K562 (cell line): ENCODE measurements around the gene STAB2. TPM values are rescaled to one million over a fixed set of nuclear protein-coding genes. Genes with fewer than 3 reads are reported as not detected.

Experiments
- ATAC-seq: fragments of 200-7000 bp; cut with Tn5 transposase; 3 replicates; pipeline ENCODE4 v1.9.1; 2020; ENCODE audit warnings: moderate library complexity
- BruUV-seq: library from RNA; stranded (reverse); fragments of 400-500 nt; replicated peaks from 2 replicates; lab custom pipeline; 2021; lab: Mats Ljungman, UMichigan
- CTCF ChIA-PET: fragments of 300-600 bp; formaldehyde crosslinking; extraction: SDS; loops from one replicate; lab custom pipeline; 2021; ENCODE audit warnings: low intra/inter-chr PET ratio; lab: Yijun Ruan, JAX
- POLR2A ChIA-PET: fragments of 300-600, 350-650 bp; sonication (Branson Sonifier 250); formaldehyde crosslinking; extraction: SDS; loops from one replicate; lab custom pipeline; 2021; ENCODE audit warnings: antibody characterized with exemption, inconsistent platforms; lab: Yijun Ruan, JAX
- DNase-seq, 4 experiments: peaks; one replicate each; pipeline versions ENCODE4 v3.0.0 to v3.0.0-alpha.2; 2011 to 2018; ENCODE audit warnings: low spot score in 3 of 4, mixed read lengths in 3 of 4; ENCODE audit errors: extremely low read depth in 1 of 4
- FAIRE-seq: peaks from 2 replicates; lab custom pipeline; 2011; peaks lifted over from hg19 to GRCh38; lab: Jason Lieb, UNC
- H2AFZ ChIP-seq: 2 replicates; pipeline ENCODE4 v1.6.0; 2011; ENCODE audit warnings: low read depth, low read length, control low read depth, inconsistent platforms
- H3K27ac ChIP-seq: fragments of 200-600 bp; 3 replicates; pipeline ENCODE4 v1.8.0; 2011; ENCODE audit warnings: low read depth, mild to moderate bottlenecking, control low read depth, inconsistent platforms, low read length, moderate library complexity, mixed read lengths; ENCODE audit errors: extremely low read depth
- H3K27me3 ChIP-seq, 2 experiments: fragments of 300-600 bp in 1 of 2; 2 replicates in 1 of 2; 3 replicates in 1 of 2; pipeline versions ENCODE4 v1.6.0 to v1.8.0; 2011; ENCODE audit warnings: inconsistent platforms in 2 of 2, low read length in 2 of 2, mild to moderate bottlenecking in 1 of 2, mixed read lengths in 1 of 2, moderate library complexity in 1 of 2; ENCODE audit not compliant: control insufficient read depth in 2 of 2, insufficient read depth in 2 of 2
- H3K36me3 ChIP-seq: fragments of 300-600 bp; 3 replicates; pipeline ENCODE4 v1.8.0; 2011; ENCODE audit warnings: mild to moderate bottlenecking, low read length, inconsistent platforms; ENCODE audit not compliant: control insufficient read depth, insufficient read depth
- H3K4me1 ChIP-seq, 2 experiments: fragments of 200-600 bp in 1 of 2; replicated peaks in 1 of 2; 2 replicates in 1 of 2; 3 replicates in 1 of 2; pipeline versions ENCODE4 v1.5.1 to v1.8.0; 2011; ENCODE audit warnings: inconsistent platforms in 2 of 2, low read length in 2 of 2, mild to moderate bottlenecking in 1 of 2, mixed read lengths in 1 of 2, moderate library complexity in 1 of 2; ENCODE audit not compliant: control insufficient read depth in 2 of 2, insufficient read depth in 2 of 2
- H3K4me2 ChIP-seq: 2 replicates; pipeline ENCODE4 v1.6.1; 2011; ENCODE audit warnings: low read length, control low read depth, inconsistent platforms, mixed read lengths; ENCODE audit not compliant: insufficient read depth
- H3K4me3 ChIP-seq: fragments of 200-600 bp; sonication (generic), shearing (Covaris generic); 2 replicates; pipeline ENCODE4 v1.5.1; 2016; ENCODE audit warnings: control low read depth, inconsistent platforms
- H3K79me2 ChIP-seq: fragments of 200-600 bp; 3 replicates; pipeline ENCODE4 v1.8.0; 2011; ENCODE audit warnings: low read length, inconsistent platforms; ENCODE audit not compliant: control insufficient read depth, insufficient read depth
- H3K9ac ChIP-seq, 2 experiments: 2 replicates each; pipeline versions ENCODE4 v1.6.0 to v1.6.1; 2011; ENCODE audit warnings: low read depth in 2 of 2, low read length in 2 of 2, control low read depth in 1 of 2, inconsistent platforms in 1 of 2, mild to moderate bottlenecking in 1 of 2, mixed read lengths in 1 of 2; ENCODE audit not compliant: insufficient read depth in 1 of 2
- H3K9me1 ChIP-seq: one replicate; pipeline ENCODE4 v1.6.0; 2011; ENCODE audit warnings: inconsistent platforms, mild to moderate bottlenecking, low read length, moderate library complexity; ENCODE audit not compliant: control insufficient read depth, insufficient read depth
- H3K9me3 ChIP-seq: replicated peaks from 2 replicates; pipeline ENCODE4 v1.5.1; 2011; ENCODE audit warnings: low read depth, low read length, inconsistent platforms; ENCODE audit not compliant: control insufficient read depth, insufficient read depth
- H4K20me1 ChIP-seq: replicated peaks from 2 replicates; pipeline ENCODE4 v1.6.1; 2011; ENCODE audit warnings: low read length, inconsistent platforms, mixed read lengths; ENCODE audit not compliant: control insufficient read depth, insufficient read depth
- ESRRA ChIP-seq: fragments of 450-650 bp; IDR thresholded peaks from 2 replicates; pipeline ENCODE4 v1.6.1; 2014; ENCODE audit warnings: low read depth, mild to moderate bottlenecking, moderate library complexity, borderline replicate concordance
- ETV1 ChIP-seq: fragments of 450-650 bp; conservative IDR thresholded peaks from 2 replicates; pipeline ENCODE4 v1.6.1; 2016; ENCODE audit warnings: missing genetic modification characterization, control low read depth, low read depth, missing compliant biosample characterization
- RAD21 ChIP-seq, 2 experiments: fragments of 250-450 bp in 1 of 2; fragments of 450-650 bp in 1 of 2; sonication (Bioruptor Pico) in 1 of 2; formaldehyde crosslinking in 1 of 2; IDR thresholded peaks in 1 of 2; conservative IDR thresholded peaks in 1 of 2; 2 replicates each; pipeline versions ENCODE4 v1.4.0 to v1.8.0; 2020 to 2022; ENCODE audit warnings: mild to moderate bottlenecking in 2 of 2, moderate library complexity in 1 of 2
- RBM34 ChIP-seq: fragments of 200-400 bp; formaldehyde crosslinking; IDR thresholded peaks from 2 replicates; pipeline ENCODE4 v1.6.1; 2018; ENCODE audit warnings: low read length, borderline replicate concordance; ENCODE audit not compliant: insufficient read depth
- SAP30 ChIP-seq: fragments of 200-600 bp; sonication (generic); IDR thresholded peaks from 2 replicates; pipeline ENCODE4 v1.6.1; 2012; ENCODE audit warnings: borderline replicate concordance, low read depth, mild to moderate bottlenecking, moderate library complexity, low read length, control low read depth, inconsistent platforms; ENCODE audit not compliant: insufficient read depth, poor library complexity, severe bottlenecking
- SMC3 ChIP-seq: conservative IDR thresholded peaks from 2 replicates; pipeline ENCODE4 v1.6.1; 2011; ENCODE audit warnings: low read depth, low read length, improper control_type of control experiment; ENCODE audit not compliant: insufficient read depth
- SUPT5H ChIP-seq: fragments of 450-650 bp; IDR thresholded peaks from 2 replicates; pipeline ENCODE4 v1.6.1; 2016
- ZNF124 ChIP-seq: sonication (generic); formaldehyde crosslinking; IDR thresholded peaks from 2 replicates; pipeline ENCODE4 v1.8.1; 2022; ENCODE audit warnings: missing genetic modification reagents
- ZNF212 ChIP-seq: fragments of 450-650 bp; formaldehyde crosslinking; IDR thresholded peaks from 2 replicates; pipeline ENCODE4 v1.4.0; 2020; ENCODE audit warnings: mild to moderate bottlenecking
- ZNF263 ChIP-seq: sonication (generic); formaldehyde crosslinking; IDR thresholded peaks from 2 replicates; pipeline ENCODE4 v1.8.0; 2022; ENCODE audit warnings: mild to moderate bottlenecking, missing genetic modification reagents, borderline replicate concordance
- ZNF436 ChIP-seq: fragments of 250-450, 450-650 bp; sonication (Bioruptor Pico); formaldehyde crosslinking; IDR thresholded peaks from 2 replicates; pipeline ENCODE4 v1.7.0; 2020; ENCODE audit warnings: mild to moderate bottlenecking
- ZNF586 ChIP-seq: fragments of 450-650 bp; formaldehyde crosslinking; conservative IDR thresholded peaks from 2 replicates; pipeline ENCODE4 v1.4.0; 2020; ENCODE audit warnings: mild to moderate bottlenecking, moderate library complexity
- ZNF77 ChIP-seq: fragments of 250-450 bp; sonication (Bioruptor Pico); IDR thresholded peaks from 2 replicates; pipeline ENCODE4 v1.5.0; 2020
- ZNF780A ChIP-seq: fragments of 250-450 bp; sonication (Bioruptor Pico); IDR thresholded peaks from 2 replicates; pipeline ENCODE4 v1.5.0; 2021; ENCODE audit warnings: mild to moderate bottlenecking
- ZSCAN32 ChIP-seq: fragments of 450-650 bp; formaldehyde crosslinking; IDR thresholded peaks from 2 replicates; pipeline ENCODE4 v1.4.0; 2020; ENCODE audit warnings: mild to moderate bottlenecking, moderate library complexity
- WGBS: fragments of 100-300 bp; shearing (Covaris generic); methylation state at CpG from one replicate; pipeline ENCODE4 v1.1.6; 2016; ENCODE audit warnings: low coverage, mixed read lengths; ENCODE audit not compliant: insufficient coverage; ENCODE audit errors: missing lambda C conversion rate; 5-methylcytosine and 5-hydroxymethylcytosine counted together
- in situ Hi-C: fragments of 300-500 bp; cut with MboI; formaldehyde crosslinking; loops from 4 replicates; pipeline ENCODE4 v1.15.0; 2018; ENCODE audit warnings: inconsistent platforms, mixed read lengths
- intact Hi-C: fragments of 100-400 bp; cut with micrococcal nuclease; formaldehyde crosslinking; loops from 2 replicates; pipeline ENCODE4 v1.14.2; 2022
- polyA plus RNA-seq, 8 experiments: library from polyadenylated mRNA; depleted of rRNA in 4 of 8; stranded (reverse) in 5 of 8; unstranded in 3 of 8; fragments of >200 nt; fragmentation: Nextera tagmentation in 2 of 8; fragmentation: Illumina TruSeq in 1 of 8; extraction: Ambion mirVana in 2 of 8; extraction: Trizol in 1 of 8; gene quantifications; 2 replicates each; pipeline versions ENCODE4 v1.2.1 to v1.2.3, GENCODE V29; 2011 to 2014; ENCODE audit warnings: inconsistent platforms in 1 of 8, missing spikeins in 1 of 8
- total RNA-seq, 7 experiments: library from RNA; depleted of rRNA in 6 of 7; stranded (reverse); fragments of >200 nt in 6 of 7; fragmentation: Illumina TruSeq in 2 of 7; extraction: Trizol in 2 of 7; gene quantifications; 2 replicates each; pipeline versions ENCODE4 v1.2.1 to v1.2.3, GENCODE V29; 2011 to 2021; ENCODE audit warnings: low replicate concordance in 1 of 7
- TF ChIP-seq, protein P1 (sequence below): fragments of 250-450 bp; sonication (Bioruptor Pico); IDR thresholded peaks from 2 replicates; pipeline ENCODE4 v1.4.0; 2020; ENCODE audit warnings: mild to moderate bottlenecking, moderate library complexity

The STAB2 gene
- total and polyA plus RNA-seq, 9 of the 15 experiments (the other 6 are each of a cell fraction or from before 2014, with no cell fraction given), result 0.10 TPM; not detected in 8

DNA sequence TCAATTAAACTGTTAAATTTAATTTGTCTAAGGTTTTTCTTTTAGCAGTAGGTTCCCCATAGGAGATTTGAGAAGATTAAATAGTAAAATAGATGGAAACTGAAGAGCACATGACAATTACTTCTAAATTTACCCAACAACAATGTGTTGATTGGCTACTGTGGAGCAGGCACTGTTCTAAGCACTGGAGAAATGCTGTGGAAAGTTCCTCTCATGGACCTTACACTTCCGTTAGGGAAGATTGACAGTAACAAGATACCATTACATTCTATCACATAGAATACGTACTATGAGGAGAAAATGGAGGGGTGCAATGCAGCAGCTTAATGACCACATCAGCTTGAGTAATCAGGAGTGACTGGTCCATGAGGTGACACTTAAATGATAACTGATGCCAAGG, 8.1 kb upstream of the STAB2 start:
- FAIRE-seq, result no peak
- no peak overlapping the region for H3K27ac ChIP-seq
- no peaks in the 10 kb centered on the region; a peak in 2 of 5 replicates for H3K4me1 ChIP-seq
- H3K9me3 ChIP-seq, result no peaks in the 10 kb centered on the region
- 0% methylated on average over 2 of the region's 2 CpGs for WGBS
- no peak overlapping the region for H2AFZ ChIP-seq
- in situ Hi-C loops (no loop called here), intact Hi-C loops (no loop called here)
- H3K4me2 ChIP-seq, result no peak overlapping the region
- peaks cover 0 to 3% of the 10 kb centered on the region in 2 experiments; a peak in 1 of 5 replicates for H3K27me3 ChIP-seq
- no peak for ATAC-seq
- CTCF ChIA-PET, result no interaction called here
- no peak overlapping the region for H3K4me3 ChIP-seq
- no peaks in the 10 kb centered on the region for H3K36me3 ChIP-seq
- TF ChIP-seq ZSCAN32 (no peak), ZNF780A (no peak), ZNF124 (CRISPR knock-in tag) (no peak), ZNF212 (CRISPR knock-in tag) (no peak), RAD21 (CRISPR knock-in tag; conservative IDR thresholded peaks at IDR 0.05 in 1 of 2, IDR thresholded peaks at IDR 0.05 in 1 of 2) (no peak), ZNF263 (no peak)
- no peak overlapping the region for H3K9ac ChIP-seq
- BruUV-seq, result no TSS peak
- no peaks in the 10 kb centered on the region for H4K20me1 ChIP-seq
- DNase-seq, result no peak
- no peaks in the 10 kb centered on the region for H3K79me2 ChIP-seq
- POLR2A ChIA-PET, result no interaction called here
- no peaks in the 10 kb centered on the region for H3K9me1 ChIP-seq

DNA sequence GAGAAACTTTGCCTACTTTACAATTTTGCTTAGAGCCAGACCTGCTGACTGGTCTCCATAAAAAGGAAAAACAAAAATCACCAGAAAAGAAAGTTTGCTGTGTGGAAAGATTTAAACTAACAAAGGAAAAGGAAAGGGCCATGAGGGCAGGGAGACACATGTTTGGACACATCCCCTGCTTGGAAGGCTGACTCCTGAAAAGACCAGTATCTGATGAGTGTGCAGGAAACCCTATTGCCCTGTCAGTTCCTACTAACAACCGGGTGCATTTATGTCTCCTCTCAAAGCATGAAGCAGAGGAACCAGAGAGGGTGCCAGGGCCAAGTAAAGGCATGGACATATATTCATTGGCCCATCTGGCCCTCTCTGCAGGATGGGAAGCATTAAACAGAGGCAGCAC, 7.0 kb upstream of the STAB2 start:
- in situ Hi-C loops, result no loop called here
- Histone ChIP-seq H3K4me1 (no peaks in the 10 kb centered on the region; a peak in 2 of 5 replicates), H3K36me3 (no peaks in the 10 kb centered on the region), H2AFZ (no peak overlapping the region), H3K4me2 (no peak overlapping the region), H3K79me2 (no peaks in the 10 kb centered on the region), H3K9me3 (no peaks in the 10 kb centered on the region), H3K9me1 (no peaks in the 10 kb centered on the region), H4K20me1 (no peaks in the 10 kb centered on the region), H3K4me3 (no peak overlapping the region), H3K27ac (no peak overlapping the region), H3K27me3 (peaks cover 0 to 3% of the 10 kb centered on the region in 2 experiments; a peak in 1 of 5 replicates), H3K9ac (no peak overlapping the region)
- TF ChIP-seq ESRRA (no peak), ZNF436 (CRISPR knock-in tag) (no peak), ZNF586 (CRISPR knock-in tag) (no peak), ETV1 (tag) (no peak), SAP30 (no peak), SUPT5H (no peak), SMC3 (no peak), ZNF77 (CRISPR knock-in tag) (no peak), RBM34 (no peak)
- TF ChIP-seq, protein P1, sequence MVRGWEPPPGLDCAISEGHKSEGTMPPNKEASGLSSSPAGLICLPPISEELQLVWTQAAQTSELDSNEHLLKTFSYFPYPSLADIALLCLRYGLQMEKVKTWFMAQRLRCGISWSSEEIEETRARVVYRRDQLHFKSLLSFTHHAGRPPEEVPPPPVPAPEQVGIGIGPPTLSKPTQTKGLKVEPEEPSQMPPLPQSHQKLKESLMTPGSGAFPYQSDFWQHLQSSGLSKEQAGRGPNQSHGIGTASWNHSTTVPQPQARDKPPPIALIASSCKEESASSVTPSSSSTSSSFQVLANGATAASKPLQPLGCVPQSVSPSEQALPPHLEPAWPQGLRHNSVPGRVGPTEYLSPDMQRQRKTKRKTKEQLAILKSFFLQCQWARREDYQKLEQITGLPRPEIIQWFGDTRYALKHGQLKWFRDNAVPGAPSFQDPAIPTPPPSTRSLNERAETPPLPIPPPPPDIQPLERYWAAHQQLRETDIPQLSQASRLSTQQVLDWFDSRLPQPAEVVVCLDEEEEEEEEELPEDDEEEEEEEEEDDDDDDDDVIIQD (CRISPR knock-in tag), result no peak
- intact Hi-C loops, result loop anchor here (10.0 kb wide), 1 partner anchor 285 kb away; no protein-coding TSS in a partner anchor
- ATAC-seq, result no peak
- 0% methylated on average over 1 of the region's 1 CpG for WGBS
- BruUV-seq, result no TSS peak
- POLR2A ChIA-PET, result no interaction called here
- no peak for DNase-seq
- no peak for FAIRE-seq
- CTCF ChIA-PET, result no interaction called here
